DLD1 (cell line): ENCODE results near the gene C4A.
"Not testable (repeated sequence)": the region's sequence is repeated elsewhere in the genome, so short reads cannot be mapped to it uniquely, and the experiment has no call there.

Source experiments
- in situ Hi-C: cut with HindIII; loops from 2 replicates; pipeline ENCODE4 v1.10.0; 2017; ENCODE audit warnings: low sequenced_read_pairs

C4A gene

DNA sequence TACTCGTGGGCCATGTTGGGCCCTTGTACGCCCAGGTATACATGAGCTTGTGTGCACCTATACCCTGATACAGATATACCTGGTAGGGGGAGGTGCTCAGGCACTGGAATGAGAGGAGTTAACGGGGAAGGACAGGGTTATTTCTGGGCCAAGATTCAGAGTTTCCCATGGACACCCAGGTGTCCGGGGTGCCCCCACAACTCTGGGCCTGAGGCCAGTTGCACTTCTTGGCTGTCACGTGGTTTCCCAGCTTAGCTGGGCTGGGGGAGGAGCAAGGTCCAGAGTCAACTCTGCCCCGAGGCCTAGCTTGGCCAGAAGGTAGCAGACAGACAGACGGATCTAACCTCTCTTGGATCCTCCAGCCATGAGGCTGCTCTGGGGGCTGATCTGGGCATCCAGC, at the start of gene C4A:
Gene C4A, plus strand, starts transcription at position 314 of the 400 bp plus-strand sequence. Its CDS starts 51 bp downstream, at position 365.
- in situ Hi-C loops, result not testable (repeated sequence)

DNA sequence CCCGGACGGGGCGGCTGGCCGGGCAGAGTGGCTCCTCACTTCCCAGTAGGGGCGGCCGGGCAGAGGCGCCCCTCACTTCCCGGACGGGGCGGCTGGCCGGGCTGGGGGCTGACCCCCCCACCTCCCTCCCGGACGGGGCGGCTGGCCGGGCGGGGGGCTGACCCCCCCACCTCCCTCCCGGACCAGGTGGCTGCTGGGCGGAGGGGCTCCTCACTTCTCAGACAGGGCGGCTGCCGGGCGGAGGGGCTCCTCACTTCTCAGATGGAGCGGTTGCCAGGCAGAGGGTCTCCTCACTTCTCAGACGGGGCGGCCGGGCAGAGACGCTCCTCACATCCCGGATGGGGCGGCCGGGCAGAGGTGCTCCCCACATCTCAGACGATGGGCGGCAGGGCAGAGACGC, 49.7 kb upstream of the C4A start:
- in situ Hi-C loops, result not testable (repeated sequence)

DNA sequence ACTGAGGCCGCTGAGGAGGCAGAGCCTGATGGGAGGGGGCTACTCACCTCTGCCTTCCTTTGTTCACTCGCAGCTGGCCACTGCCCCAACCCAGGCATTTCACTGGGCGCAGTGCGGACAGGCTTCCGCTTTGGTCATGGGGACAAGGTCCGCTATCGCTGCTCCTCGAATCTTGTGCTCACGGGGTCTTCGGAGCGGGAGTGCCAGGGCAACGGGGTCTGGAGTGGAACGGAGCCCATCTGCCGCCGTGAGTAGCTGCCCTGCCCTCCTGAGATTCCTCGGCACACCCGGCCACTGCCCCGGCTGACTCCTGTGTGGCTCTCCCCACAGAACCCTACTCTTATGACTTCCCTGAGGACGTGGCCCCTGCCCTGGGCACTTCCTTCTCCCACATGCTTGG, 48.3 kb upstream of the C4A start:
- in situ Hi-C loops, result no loop called here

DNA sequence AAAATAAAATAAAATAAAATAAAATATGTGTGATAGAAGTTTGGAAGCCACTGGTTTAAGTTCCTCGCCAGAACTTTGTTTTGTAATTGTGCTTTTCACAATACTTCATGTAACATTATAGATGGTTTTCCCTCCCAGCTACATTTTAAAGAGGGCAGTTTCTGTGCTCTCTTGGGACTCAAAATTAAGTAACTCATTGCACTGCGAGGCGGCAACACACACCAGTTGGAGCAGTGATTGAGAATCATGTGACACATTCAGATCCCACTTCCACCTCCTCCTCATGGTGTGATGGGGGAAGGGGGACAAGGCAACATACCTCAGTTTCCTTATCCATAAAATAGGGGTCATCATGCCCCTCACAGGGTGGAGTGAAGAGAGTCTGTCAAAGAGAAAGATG, 46.8 kb upstream of the C4A start:
- in situ Hi-C loops, result no loop called here

DNA sequence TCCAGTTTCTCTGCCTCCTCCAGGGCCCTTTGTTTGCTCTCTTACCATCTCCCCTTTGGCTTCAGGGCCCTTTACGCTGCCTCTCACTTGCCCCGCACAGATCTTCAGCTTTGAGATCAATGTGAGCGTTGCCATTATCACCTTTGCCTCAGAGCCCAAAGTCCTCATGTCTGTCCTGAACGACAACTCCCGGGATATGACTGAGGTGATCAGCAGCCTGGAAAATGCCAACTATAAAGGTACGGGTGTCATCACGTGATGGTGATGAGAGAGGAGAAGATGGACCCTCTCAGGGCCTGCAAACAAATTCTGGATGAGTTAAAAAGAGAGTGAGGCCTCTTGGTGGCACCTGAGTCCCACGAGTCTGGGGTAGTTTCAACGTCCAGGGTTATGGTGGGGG, 46.0 kb upstream of the C4A start:
- in situ Hi-C loops, result no loop called here

DNA sequence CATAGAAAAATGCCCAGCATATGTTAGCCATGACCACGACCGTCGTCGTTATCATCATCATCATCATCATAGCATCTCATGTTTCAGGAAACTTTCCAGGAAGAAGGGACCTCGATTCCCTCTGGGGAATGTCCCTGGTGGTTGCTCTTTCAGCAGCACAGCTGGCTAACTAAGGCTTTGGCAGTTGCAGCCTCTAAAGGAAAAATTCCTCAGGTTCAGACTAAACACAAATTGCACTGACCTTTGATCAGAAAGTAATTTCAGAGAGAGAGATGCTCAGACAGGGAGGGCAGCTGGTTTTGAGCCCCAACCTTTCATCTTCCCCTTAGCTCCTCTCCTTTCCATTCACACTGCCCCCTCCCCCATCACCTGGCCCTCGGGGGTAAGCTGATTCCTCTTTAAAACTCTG, 41.6 kb upstream of the C4A start:
- in situ Hi-C loops, result no loop called here

DNA sequence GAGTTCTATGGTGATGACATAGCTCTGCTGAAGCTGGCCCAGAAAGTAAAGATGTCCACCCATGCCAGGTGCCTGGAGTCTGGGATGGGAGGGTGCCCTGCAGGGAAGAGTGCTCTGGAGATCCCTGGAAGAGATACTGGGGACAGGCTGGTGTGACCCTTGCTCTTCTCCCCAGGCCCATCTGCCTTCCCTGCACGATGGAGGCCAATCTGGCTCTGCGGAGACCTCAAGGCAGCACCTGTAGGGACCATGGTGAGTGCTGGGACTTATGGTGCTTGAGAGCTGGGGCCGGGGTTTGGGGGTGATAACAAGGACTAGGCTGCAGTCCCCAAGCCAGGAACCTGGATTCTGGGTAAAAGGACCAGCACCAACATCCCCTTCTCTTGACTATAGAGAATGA, 38.1 kb upstream of the C4A start:
- in situ Hi-C loops, result no loop called here

DNA sequence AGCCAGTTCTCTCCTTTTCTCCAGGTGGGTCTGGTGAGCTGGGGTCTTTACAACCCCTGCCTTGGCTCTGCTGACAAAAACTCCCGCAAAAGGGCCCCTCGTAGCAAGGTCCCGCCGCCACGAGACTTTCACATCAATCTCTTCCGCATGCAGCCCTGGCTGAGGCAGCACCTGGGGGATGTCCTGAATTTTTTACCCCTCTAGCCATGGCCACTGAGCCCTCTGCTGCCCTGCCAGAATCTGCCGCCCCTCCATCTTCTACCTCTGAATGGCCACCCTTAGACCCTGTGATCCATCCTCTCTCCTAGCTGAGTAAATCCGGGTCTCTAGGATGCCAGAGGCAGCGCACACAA, 36.7 kb upstream of the C4A start:
- in situ Hi-C loops, result no loop called here

DNA sequence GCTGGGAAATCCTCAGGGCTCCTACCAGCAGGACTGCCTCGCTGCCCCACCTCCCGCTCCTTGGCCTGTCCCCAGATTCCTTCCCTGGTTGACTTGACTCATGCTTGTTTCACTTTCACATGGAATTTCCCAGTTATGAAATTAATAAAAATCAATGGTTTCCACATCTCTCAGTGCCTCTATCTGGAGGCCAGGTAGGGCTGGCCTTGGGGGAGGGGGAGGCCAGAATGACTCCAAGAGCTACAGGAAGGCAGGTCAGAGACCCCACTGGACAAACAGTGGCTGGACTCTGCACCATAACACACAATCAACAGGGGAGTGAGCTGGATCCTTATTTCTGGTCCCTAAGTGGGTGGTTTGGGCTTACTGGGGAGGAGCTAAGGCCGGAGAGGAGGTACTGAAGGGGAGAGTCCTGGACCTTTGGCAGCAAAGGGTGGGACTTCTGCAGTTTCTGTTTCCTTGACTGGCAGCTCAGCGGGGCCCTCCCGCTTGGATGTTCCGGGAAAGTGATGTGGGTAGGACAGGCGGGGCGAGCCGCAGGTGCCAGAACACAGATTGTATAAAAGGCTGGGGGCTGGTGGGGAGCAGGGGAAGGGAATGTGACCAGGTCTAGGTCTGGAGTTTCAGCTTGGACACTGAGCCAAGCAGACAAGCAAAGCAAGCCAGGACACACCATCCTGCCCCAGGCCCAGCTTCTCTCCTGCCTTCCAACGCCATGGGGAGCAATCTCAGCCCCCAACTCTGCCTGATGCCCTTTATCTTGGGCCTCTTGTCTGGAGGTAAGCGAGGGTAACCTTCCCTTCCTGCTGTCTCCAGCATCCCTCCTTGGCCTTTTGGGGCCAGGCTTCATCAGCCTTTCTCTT, 36.1 kb upstream of the C4A start, which contains the start of gene CFB:
Gene CFB, plus strand, starts transcription at position 589 of the 863 bp plus-strand sequence. Its CDS starts 127 bp downstream, at position 716.
- in situ Hi-C loops, result no loop called here

DNA sequence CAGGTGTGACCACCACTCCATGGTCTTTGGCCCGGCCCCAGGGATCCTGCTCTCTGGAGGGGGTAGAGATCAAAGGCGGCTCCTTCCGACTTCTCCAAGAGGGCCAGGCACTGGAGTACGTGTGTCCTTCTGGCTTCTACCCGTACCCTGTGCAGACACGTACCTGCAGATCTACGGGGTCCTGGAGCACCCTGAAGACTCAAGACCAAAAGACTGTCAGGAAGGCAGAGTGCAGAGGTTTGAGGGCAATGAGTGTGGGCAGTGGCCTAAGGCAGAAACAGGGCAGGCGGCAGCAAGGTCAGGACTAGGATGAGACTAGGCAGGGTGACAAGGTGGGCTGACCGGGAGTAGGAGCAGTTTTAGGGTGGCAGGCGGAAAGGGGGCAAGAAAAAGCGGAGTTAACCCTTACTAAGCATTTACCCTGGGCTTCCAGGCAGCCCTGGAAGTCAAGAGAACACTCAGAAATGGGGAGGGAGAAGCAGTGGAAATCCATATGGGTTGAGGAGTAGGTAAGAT, 35.4 kb upstream of the C4A start:
- in situ Hi-C loops, result no loop called here

DNA sequence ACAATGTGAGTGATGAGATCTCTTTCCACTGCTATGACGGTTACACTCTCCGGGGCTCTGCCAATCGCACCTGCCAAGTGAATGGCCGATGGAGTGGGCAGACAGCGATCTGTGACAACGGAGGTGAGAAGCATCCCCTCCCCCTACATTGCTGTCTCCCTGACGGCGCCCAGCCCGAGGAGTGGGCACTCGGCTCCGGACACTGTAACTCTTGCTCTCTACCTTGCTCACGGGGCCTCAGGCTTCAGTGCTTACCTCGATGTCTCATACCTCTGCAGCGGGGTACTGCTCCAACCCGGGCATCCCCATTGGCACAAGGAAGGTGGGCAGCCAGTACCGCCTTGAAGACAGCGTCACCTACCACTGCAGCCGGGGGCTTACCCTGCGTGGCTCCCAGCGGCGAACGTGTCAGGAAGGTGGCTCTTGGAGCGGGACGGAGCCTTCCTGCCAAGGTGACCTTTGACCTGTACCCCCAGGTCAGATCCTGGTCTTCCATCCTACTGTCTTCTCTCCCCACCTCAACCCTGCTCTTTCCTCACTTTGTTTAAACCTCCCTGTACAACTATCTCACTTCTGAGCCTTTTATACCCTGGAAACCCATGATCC, 34.7 kb upstream of the C4A start:
- in situ Hi-C loops, result no loop called here

DNA sequence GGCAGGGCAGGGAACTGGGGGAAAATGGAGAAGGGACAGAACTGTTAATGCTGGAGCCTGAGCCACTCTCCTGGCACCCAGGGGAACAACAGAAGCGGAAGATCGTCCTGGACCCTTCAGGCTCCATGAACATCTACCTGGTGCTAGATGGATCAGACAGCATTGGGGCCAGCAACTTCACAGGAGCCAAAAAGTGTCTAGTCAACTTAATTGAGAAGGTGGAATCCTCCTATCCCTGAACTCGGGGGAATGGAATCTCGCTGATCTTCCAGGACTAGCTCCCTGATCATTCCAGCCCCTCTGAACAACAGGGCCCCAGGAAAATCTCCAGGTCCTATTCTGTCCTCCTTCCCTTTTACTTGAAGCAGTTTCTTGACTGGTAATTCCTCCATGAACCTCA, 34.0 kb upstream of the C4A start:
- in situ Hi-C loops, result no loop called here

DNA sequence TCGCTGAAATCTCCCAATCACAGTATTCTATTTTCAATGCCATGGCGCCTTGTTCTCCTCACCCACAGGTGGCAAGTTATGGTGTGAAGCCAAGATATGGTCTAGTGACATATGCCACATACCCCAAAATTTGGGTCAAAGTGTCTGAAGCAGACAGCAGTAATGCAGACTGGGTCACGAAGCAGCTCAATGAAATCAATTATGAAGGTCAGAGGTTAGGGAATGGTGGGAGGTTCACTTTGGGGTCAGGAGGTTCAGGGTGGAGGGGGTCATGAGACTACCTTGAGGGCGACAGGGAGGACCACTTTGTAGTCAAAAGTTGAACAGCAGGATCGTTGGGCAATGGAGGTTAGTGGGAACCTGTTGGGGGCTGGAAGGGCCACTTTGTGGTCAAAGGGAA, 33.6 kb upstream of the C4A start:
- in situ Hi-C loops, result no loop called here

DNA sequence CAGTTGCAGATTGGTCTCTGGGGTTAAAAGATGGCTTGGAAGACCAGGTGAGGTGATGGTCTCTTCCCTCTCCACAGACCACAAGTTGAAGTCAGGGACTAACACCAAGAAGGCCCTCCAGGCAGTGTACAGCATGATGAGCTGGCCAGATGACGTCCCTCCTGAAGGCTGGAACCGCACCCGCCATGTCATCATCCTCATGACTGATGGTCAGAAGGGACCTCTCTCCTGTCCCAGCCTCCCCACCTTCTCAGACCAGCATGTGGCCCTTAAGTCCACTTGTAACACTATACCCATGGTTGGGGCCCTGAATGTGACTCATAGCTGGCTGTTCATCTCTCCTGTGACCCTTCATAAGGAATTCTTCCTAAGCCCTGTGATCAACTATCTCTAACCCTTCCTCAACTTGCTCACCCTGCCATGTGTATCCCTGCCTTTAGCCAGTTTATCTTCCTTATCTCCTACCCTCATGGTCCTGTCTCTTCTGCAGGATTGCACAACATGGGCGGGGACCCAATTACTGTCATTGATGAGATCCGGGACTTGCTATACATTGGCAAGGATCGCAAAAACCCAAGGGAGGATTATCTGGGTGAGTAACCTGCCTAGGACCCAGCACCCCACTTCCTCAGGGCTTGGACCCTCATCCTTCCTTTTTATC, 33.0 kb upstream of the C4A start:
- in situ Hi-C loops, result no loop called here

DNA sequence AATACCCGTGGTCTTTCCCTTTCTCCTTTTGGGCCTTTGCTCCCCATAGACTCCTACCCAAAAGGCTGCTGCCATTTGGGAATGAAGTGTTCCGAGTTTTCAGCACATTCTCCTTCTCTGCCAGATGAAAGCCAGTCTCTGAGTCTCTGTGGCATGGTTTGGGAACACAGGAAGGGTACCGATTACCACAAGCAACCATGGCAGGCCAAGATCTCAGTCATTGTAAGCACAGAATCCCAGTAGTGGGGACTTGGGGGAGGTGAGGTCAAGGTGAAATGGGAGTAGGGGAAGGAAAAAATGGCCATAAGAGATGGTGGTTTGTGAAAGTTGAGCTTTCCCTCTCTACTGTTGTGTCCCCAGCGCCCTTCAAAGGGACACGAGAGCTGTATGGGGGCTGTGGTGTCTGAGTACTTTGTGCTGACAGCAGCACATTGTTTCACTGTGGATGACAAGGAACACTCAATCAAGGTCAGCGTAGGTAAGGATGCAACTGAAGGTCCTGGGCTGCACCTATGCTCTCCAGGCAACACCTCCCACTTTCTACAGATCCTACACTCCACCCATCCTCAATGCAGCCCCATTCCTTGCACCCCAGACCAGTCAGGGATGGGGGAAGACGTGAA, 31.8 kb upstream of the C4A start:
- in situ Hi-C loops, result no loop called here

DNA sequence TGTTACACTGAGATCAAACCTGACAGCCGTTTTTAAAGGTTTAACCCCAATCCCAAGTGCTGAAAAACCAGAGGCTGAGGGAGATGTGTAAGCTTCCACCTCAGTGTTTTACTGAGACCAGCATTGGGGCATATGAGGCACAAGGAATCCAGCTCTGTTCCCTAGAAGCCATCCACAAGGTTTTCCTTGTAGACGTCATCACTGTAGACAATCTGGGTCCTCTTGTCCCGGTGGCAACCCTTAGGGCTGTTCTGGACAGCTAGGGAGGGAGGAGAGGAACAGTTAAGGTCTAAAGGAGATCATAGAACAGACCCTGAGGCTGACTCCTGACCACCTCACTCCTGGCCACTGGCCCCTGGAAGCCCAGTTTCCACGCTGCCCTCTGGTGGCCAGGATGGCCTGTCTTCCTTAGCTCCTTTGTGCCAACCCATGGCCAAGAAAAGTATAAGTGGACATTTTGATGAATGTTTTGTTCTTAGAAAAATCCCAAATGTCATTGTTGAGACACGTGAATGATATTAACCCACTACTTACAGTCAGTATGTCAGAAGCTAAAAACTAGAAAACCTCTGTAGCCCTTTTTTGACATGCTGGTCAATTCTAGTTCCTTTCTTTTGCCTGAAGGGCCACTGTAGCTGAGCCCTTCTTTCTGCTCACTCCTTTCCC, 29.6 kb upstream of the C4A start:
- in situ Hi-C loops, result no loop called here

DNA sequence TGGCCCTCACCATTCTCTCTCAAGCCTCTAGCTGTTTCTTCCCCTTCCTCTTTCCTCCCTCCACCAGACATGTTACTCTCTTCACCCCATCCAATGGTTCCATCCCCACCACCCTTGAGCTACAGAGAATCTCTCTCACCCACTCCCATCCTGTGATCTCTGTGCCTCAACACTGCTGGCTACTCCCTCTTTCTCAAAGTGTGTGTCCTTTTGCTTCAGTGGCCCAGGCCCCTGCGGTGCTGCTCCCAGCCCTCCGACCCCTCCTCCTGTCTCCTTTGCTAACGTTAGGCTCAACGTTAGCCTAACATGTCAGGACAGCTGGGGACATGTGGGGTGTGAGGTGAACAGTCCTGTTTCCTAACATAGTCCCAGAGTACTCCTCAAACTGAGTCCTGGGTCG, 29.0 kb upstream of the C4A start:
- in situ Hi-C loops, result no loop called here

DNA sequence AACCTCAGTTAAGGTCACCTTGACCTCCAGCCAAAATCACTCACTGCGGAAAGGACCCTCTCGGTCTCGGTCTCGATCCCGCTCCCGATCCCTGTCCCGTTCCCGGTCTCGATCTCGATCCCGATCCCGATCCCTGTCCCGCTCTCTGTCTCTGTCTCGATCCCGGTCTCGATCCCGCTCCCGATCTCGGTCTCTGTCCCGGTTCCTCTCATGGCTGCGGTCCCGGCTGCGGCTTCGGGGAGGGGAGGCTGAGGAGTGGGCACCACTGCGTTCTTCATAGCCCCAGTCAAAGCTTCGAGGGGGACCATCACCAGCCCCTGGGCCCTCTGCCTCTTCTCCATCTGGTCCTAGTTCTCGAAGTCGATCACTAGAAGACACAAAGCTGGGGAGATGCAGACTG, 27.3 kb upstream of the C4A start:
- in situ Hi-C loops, result no loop called here

DNA sequence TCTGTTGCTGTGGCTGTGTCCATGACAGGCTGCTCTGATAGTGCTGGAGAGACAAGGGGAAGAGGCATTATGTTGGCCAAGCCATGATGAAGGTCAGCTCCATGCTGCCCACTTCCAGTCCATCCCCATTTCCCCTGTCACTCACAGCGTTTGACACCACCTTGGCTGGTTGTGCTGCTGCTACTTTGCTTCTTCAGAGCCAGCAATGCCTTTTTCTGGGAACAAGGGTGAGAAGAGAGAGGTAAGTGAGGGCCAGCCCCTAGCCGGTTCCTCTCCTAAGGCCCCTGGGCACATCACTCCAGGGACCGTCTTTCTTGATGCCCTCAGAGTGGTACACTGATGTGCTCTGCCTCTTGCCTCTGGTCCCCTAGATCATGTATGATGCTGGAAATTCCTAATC, 25.1 kb upstream of the C4A start:
- in situ Hi-C loops, result no loop called here

DNA sequence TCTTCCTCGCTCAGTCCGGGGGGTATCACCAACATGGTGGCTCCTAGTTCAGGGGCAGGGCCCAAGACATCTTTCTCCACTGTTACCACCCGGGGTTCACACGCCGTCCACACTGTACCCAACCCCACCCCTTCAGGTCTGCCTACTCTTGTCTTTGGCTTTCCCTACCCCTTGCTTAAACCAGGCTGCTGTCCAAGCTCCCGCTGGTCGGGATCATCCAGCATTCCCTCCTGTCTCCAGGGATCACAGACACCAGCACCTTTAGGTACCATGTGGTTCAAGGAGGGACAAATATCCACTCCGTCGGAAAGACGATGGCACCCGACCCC, 23.5 kb upstream of the C4A start:
- in situ Hi-C loops, result no loop called here
